SU-DHL-6 (cell line): ENCODE results near the gene NR0B2.

Source experiments
- H2AFZ ChIP-seq: fragments of 200-600 bp; sonication (generic); 2 replicates; pipeline ENCODE4 v1.6.1; 2014; ENCODE audit warnings: low read depth, mild to moderate bottlenecking, moderate library complexity, mixed read lengths, antibody characterized with exemption, low read length; ENCODE audit not compliant: severe bottlenecking
- H3F3A ChIP-seq: fragments of 200-600 bp; shearing (Covaris generic); 2 replicates; pipeline ENCODE4 v1.6.0; 2016; ENCODE audit warnings: antibody characterized with exemption, mild to moderate bottlenecking; ENCODE audit not compliant: insufficient read depth
- H3K27ac ChIP-seq: fragments of 200-600 bp; sonication (generic); 2 replicates; pipeline ENCODE4 v1.5.1; 2016; ENCODE audit warnings: low read depth, mild to moderate bottlenecking, low read length, moderate library complexity, mixed read lengths
- H3K27me3 ChIP-seq: fragments of 200-600 bp; sonication (generic), shearing (Covaris generic); 2 replicates; pipeline ENCODE4 v1.6.0; 2014; ENCODE audit warnings: mild to moderate bottlenecking, low read length
- H3K36me3 ChIP-seq: fragments of 200-600 bp; sonication (generic); 2 replicates; pipeline ENCODE4 v1.6.1; 2014; ENCODE audit warnings: mild to moderate bottlenecking, low read length, mixed read lengths
- H3K4me2 ChIP-seq: fragments of 300-600, 200-600 bp; shearing (Covaris generic), sonication (generic); 2 replicates; pipeline ENCODE4 v1.6.0; 2014; ENCODE audit warnings: low read length, low read depth, mild to moderate bottlenecking; ENCODE audit not compliant: poor library complexity, severe bottlenecking
- H3K4me3 ChIP-seq: fragments of 200-600 bp; sonication (generic); 2 replicates; pipeline ENCODE4 v1.5.1; 2014; ENCODE audit warnings: antibody characterized with exemption, low read length, mild to moderate bottlenecking, mixed read lengths; ENCODE audit not compliant: insufficient read depth, poor library complexity, severe bottlenecking
- H3K79me2 ChIP-seq: fragments of 200-600 bp; sonication (generic); 2 replicates; pipeline ENCODE4 v1.6.1; 2014; ENCODE audit warnings: mild to moderate bottlenecking, low read length, moderate library complexity; ENCODE audit not compliant: insufficient read depth
- H3K9ac ChIP-seq: fragments of 200-600 bp; sonication (generic); 2 replicates; pipeline ENCODE4 v1.7.0; 2014; ENCODE audit warnings: mild to moderate bottlenecking, low read length
- H3K9me2 ChIP-seq: fragments of 200-600 bp; sonication (generic); replicated peaks from 2 replicates; pipeline ENCODE4 v1.6.1; 2014; ENCODE audit warnings: low read length; ENCODE audit not compliant: insufficient read depth
- H3K9me3 ChIP-seq: fragments of 200-600 bp; sonication (generic); 2 replicates; pipeline ENCODE4 v1.6.1; 2014; ENCODE audit warnings: low read length, mixed read lengths; ENCODE audit not compliant: insufficient read depth
- H4K20me1 ChIP-seq: fragments of 200-600 bp; sonication (generic); 2 replicates; pipeline ENCODE4 v1.6.1; 2014; ENCODE audit warnings: low read depth, mild to moderate bottlenecking, antibody characterized with exemption, low read length, moderate library complexity, mixed read lengths
- CTCF ChIP-seq: fragments of 200-600 bp; sonication (generic); IDR thresholded peaks from one replicate; pipeline ENCODE4 v1.5.1; 2017; ENCODE audit warnings: antibody characterized with exemption, mild to moderate bottlenecking, low read length, moderate library complexity; ENCODE audit not compliant: insufficient read depth, poor library complexity, severe bottlenecking
- EZH2phosphoT487 ChIP-seq: fragments of 200-600 bp; sonication (generic), shearing (Covaris generic); conservative IDR thresholded peaks from 2 replicates; pipeline ENCODE4 v1.6.1; 2018; ENCODE audit warnings: mild to moderate bottlenecking, antibody characterized with exemption, low read length, moderate library complexity, mixed read lengths

NR0B2 gene

GRCh38 chr1:26932531-26932930 lies 18.8 kb upstream of the NR0B2 start:
- H3F3A ChIP-seq = peaks cover 6% of the 10 kb centered on the region; the same call in 1 of the 2 replicates
- H4K20me1 ChIP-seq = peaks cover 8% of the 10 kb centered on the region; the same call in 1 of the 2 replicates
- no peak overlapping the region for H3K4me2 ChIP-seq
- TF ChIP-seq EZH2phosphoT487 (no peak), CTCF (no peak)
- no peak overlapping the region for H2AFZ ChIP-seq
- no peaks in the 10 kb centered on the region for H3K27me3 ChIP-seq
- no peak overlapping the region for H3K27ac ChIP-seq
- peaks cover 19% of the 10 kb centered on the region; the same call in 1 of the 2 replicates for H3K36me3 ChIP-seq
- no peak overlapping the region for H3K4me3 ChIP-seq
- H3K79me2 ChIP-seq = peaks cover 53% of the 10 kb centered on the region
- no peaks in the 10 kb centered on the region for H3K9me2 ChIP-seq
- H3K9ac ChIP-seq = no peak overlapping the region
- H3K9me3 ChIP-seq = no peaks in the 10 kb centered on the region

GRCh38 chr1:26923711-26924110 lies 9.9 kb upstream of the NR0B2 start:
- Histone ChIP-seq H2AFZ (no peak overlapping the region), H3K9ac (no peak overlapping the region), H3K27ac (no peak overlapping the region), H3K36me3 (peaks cover 20% of the 10 kb centered on the region), H3K4me3 (no peak overlapping the region), H4K20me1 (peaks cover 7% of the 10 kb centered on the region; the same call in 1 of the 2 replicates), H3K79me2 (peaks cover 55% of the 10 kb centered on the region), H3K27me3 (no peaks in the 10 kb centered on the region), H3F3A (peaks cover 6% of the 10 kb centered on the region; the same call in 1 of the 2 replicates), H3K9me3 (no peaks in the 10 kb centered on the region), H3K9me2 (no peaks in the 10 kb centered on the region), H3K4me2 (no peak overlapping the region)
- TF ChIP-seq CTCF (no peak), EZH2phosphoT487 (no peak)

- H3F3A ChIP-seq = peaks cover 3% of the 10 kb centered on the region; the same call in 1 of the 2 replicates
- H3K4me2 ChIP-seq = peak overlapping the region; percentile 91
- H3K9ac ChIP-seq = peak overlapping the region; percentile 88
- no peaks in the 10 kb centered on the region for H3K27me3 ChIP-seq
- no peak for TF ChIP-seq EZH2phosphoT487
- TF ChIP-seq CTCF = no peak
- no peaks in the 10 kb centered on the region for H4K20me1 ChIP-seq
- H3K9me3 ChIP-seq = no peaks in the 10 kb centered on the region
- H3K36me3 ChIP-seq = peaks cover 12% of the 10 kb centered on the region
- no peaks in the 10 kb centered on the region for H3K9me2 ChIP-seq
- H3K79me2 ChIP-seq = peaks cover 47% of the 10 kb centered on the region
- no peak overlapping the region for H3K27ac ChIP-seq
- no peak overlapping the region for H2AFZ ChIP-seq
- H3K4me3 ChIP-seq = peak overlapping the region; percentile 90
Measured at GRCh38 chr1:26922901-26923300, 9.1 kb upstream of the NR0B2 start.

GRCh38 chr1:26922431-26922729 lies 8.6 kb upstream of the NR0B2 start:
- Histone ChIP-seq H3K27ac (0 out of 2 replicates have a peak overlapping the region, but pooled peaks have one; percentile 45), H3K79me2 (peaks cover 42% of the 10 kb centered on the region), H3K4me3 (peak overlapping the region; percentile 90), H3F3A (no peaks in the 10 kb centered on the region), H4K20me1 (no peaks in the 10 kb centered on the region), H3K4me2 (peak overlapping the region; percentile 91), H2AFZ (no peak overlapping the region), H3K9ac (peak overlapping the region; percentile 88), H3K9me3 (no peaks in the 10 kb centered on the region), H3K36me3 (peaks cover 8% of the 10 kb centered on the region), H3K27me3 (no peaks in the 10 kb centered on the region), H3K9me2 (no peaks in the 10 kb centered on the region)
- no peak for TF ChIP-seq CTCF
- TF ChIP-seq EZH2phosphoT487 = no peak
